SK-N-SH (cell line): ENCODE data around the gene UBAP1L. TPM values are rescaled to one million over a fixed set of nuclear protein-coding genes. Genes with fewer than 3 reads are reported as not detected.

Experiments
- CTCF ChIA-PET: fragments of 300-600, 350-600 bp; formaldehyde crosslinking; extraction: SDS; loops from one replicate; lab custom pipeline; 2021; lab: Yijun Ruan, JAX
- POLR2A ChIA-PET: fragments of 350-600 bp; sonication (Branson Sonifier 250); formaldehyde crosslinking; extraction: SDS; loops from one replicate; lab custom pipeline; 2020; ENCODE audit warnings: antibody characterized with exemption, inconsistent platforms; lab: Yijun Ruan, JAX
- DNase-seq: peaks from one replicate; pipeline ENCODE4 v3.0.0; 2012
- H2AFZ ChIP-seq: fragments of 200-600 bp; sonication (generic); 2 replicates; pipeline ENCODE4 v1.8.1; 2016; ENCODE audit warnings: antibody characterized with exemption, mild to moderate bottlenecking, low read depth
- H3F3A ChIP-seq: fragments of 200-600 bp; sonication (generic); replicated peaks from 2 replicates; pipeline ENCODE3; 2016; ENCODE audit warnings: antibody characterized with exemption, mild to moderate bottlenecking; ENCODE audit not compliant: insufficient read depth
- H3K27ac ChIP-seq, 2 experiments: fragments of 200-500 bp in 1 of 2; fragments of 200-600 bp in 1 of 2; sonication (Bioruptor generic) in 1 of 2; sonication (generic), shearing (Covaris generic) in 1 of 2; 2 replicates each; pipeline versions ENCODE4 v1.5.1 to v1.6.1; 2014 to 2016; ENCODE audit warnings: low read depth in 2 of 2, inconsistent platforms in 1 of 2, low read length in 1 of 2, mild to moderate bottlenecking in 1 of 2, mixed read lengths in 1 of 2
- H3K27me3 ChIP-seq: fragments of 200-600 bp; sonication (generic), shearing (Covaris generic); 2 replicates; pipeline ENCODE4 v1.6.1; 2016; ENCODE audit warnings: mixed run types; ENCODE audit not compliant: insufficient read depth
- H3K36me3 ChIP-seq, 2 experiments: fragments of 200-500 bp in 1 of 2; fragments of 200-600 bp in 1 of 2; sonication (Bioruptor generic) in 1 of 2; sonication (generic) in 1 of 2; replicated peaks in 1 of 2; 2 replicates each; pipeline versions ENCODE3 to v1.5.1; 2014 to 2016; ENCODE audit warnings: low read length in 1 of 2, mild to moderate bottlenecking in 1 of 2; ENCODE audit not compliant: insufficient read depth in 2 of 2, control insufficient read depth in 1 of 2
- H3K4me1 ChIP-seq, 2 experiments: fragments of 200-500 bp in 1 of 2; fragments of 200-600 bp in 1 of 2; sonication (Bioruptor generic) in 1 of 2; sonication (generic), shearing (Covaris generic) in 1 of 2; 2 replicates each; pipeline versions ENCODE4 v1.5.1 to v1.6.1; 2014 to 2016; ENCODE audit warnings: low read depth in 1 of 2, low read length in 1 of 2, mixed run types in 1 of 2; ENCODE audit not compliant: insufficient read depth in 2 of 2, control insufficient read depth in 1 of 2
- H3K4me2 ChIP-seq: fragments of 200-600 bp; sonication (generic), shearing (Covaris generic); 2 replicates; pipeline ENCODE4 v1.6.1; 2017; ENCODE audit warnings: mixed run types
- H3K4me3 ChIP-seq, 2 experiments: fragments of 200-500 bp in 1 of 2; fragments of 200-600 bp in 1 of 2; sonication (Bioruptor generic) in 1 of 2; sonication (generic), shearing (Covaris generic) in 1 of 2; 2 replicates each; pipeline versions ENCODE4 v1.5.1 to v1.8.1; 2014 to 2016; ENCODE audit warnings: low read depth in 2 of 2, inconsistent platforms in 1 of 2, low read length in 1 of 2, mild to moderate bottlenecking in 1 of 2, mixed read lengths in 1 of 2, moderate library complexity in 1 of 2
- H3K79me2 ChIP-seq: fragments of 200-600 bp; sonication (generic); 2 replicates; pipeline ENCODE4 v1.8.1; 2017; ENCODE audit warnings: mild to moderate bottlenecking; ENCODE audit not compliant: insufficient read depth
- H3K9ac ChIP-seq: fragments of 200-600 bp; sonication (generic); 2 replicates; pipeline ENCODE4 v1.6.1; 2017; ENCODE audit warnings: mixed run types
- H3K9me2 ChIP-seq: fragments of 200-600 bp; sonication (generic); 2 replicates; pipeline ENCODE4 v1.6.1; 2017; ENCODE audit warnings: mixed run types
- H3K9me3 ChIP-seq: fragments of 200-600 bp; sonication (generic); 2 replicates; pipeline ENCODE4 v1.6.1; 2017; ENCODE audit warnings: mixed run types, mild to moderate bottlenecking, moderate library complexity
- H4K20me1 ChIP-seq: fragments of 200-600 bp; sonication (generic); 2 replicates; pipeline ENCODE4 v1.6.1; 2017; ENCODE audit warnings: mild to moderate bottlenecking, mixed run types; ENCODE audit not compliant: insufficient read depth
- ELF1 ChIP-seq: IDR thresholded peaks from 2 replicates; pipeline ENCODE4 v1.4.0; 2012
- FOXM1 ChIP-seq: IDR thresholded peaks from 2 replicates; pipeline ENCODE4 v1.4.0; 2012; ENCODE audit warnings: low read depth, mild to moderate bottlenecking
- IRF3 ChIP-seq: fragments of 150-350 bp; IDR thresholded peaks from 2 replicates; pipeline ENCODE4 v1.6.1; 2016; ENCODE audit warnings: mild to moderate bottlenecking, low read depth, low read length
- MAX ChIP-seq: IDR thresholded peaks from 2 replicates; pipeline ENCODE4 v1.4.0; 2012; ENCODE audit warnings: low read depth
- MEF2A ChIP-seq: IDR thresholded peaks from 2 replicates; pipeline ENCODE4 v1.4.0; 2012; ENCODE audit warnings: low read depth, borderline replicate concordance
- NRF1 ChIP-seq: IDR thresholded peaks from 2 replicates; pipeline ENCODE4 v1.6.1; 2012; ENCODE audit warnings: low read depth, mild to moderate bottlenecking, low read length
- RCOR1 ChIP-seq: fragments of 150-350 bp; IDR thresholded peaks from 2 replicates; pipeline ENCODE4 v1.6.1; 2017; ENCODE audit warnings: antibody characterized with exemption, low read length
- SIN3A ChIP-seq: IDR thresholded peaks from 2 replicates; pipeline ENCODE4 v1.6.1; 2012; ENCODE audit warnings: low read depth, mild to moderate bottlenecking, low read length, moderate library complexity, borderline replicate concordance
- SMC3 ChIP-seq: IDR thresholded peaks from 2 replicates; pipeline ENCODE4 v1.6.1; 2012; ENCODE audit warnings: low read depth, low read length, improper control_type of control experiment
- TCF12 ChIP-seq: IDR thresholded peaks from 2 replicates; pipeline ENCODE4 v1.4.0; 2012
- TEAD4 ChIP-seq: IDR thresholded peaks from 2 replicates; pipeline ENCODE4 v1.4.0; 2012; ENCODE audit warnings: mild to moderate bottlenecking, borderline replicate concordance; ENCODE audit not compliant: insufficient read depth
- USF1 ChIP-seq: IDR thresholded peaks from 2 replicates; pipeline ENCODE4 v1.4.0; 2012; ENCODE audit warnings: low read depth, borderline replicate concordance
- USF2 ChIP-seq: fragments of 150-350 bp; IDR thresholded peaks from 2 replicates; pipeline ENCODE4 v1.6.1; 2017; ENCODE audit warnings: antibody characterized with exemption, low read length, low read depth, borderline replicate concordance
- YY1 ChIP-seq: IDR thresholded peaks from 2 replicates; pipeline ENCODE4 v1.4.0; 2012; ENCODE audit warnings: low read depth, mild to moderate bottlenecking
- ZBTB33 ChIP-seq: IDR thresholded peaks from 2 replicates; pipeline ENCODE4 v1.4.0; 2012; ENCODE audit warnings: low read depth, borderline replicate concordance
- WGBS: methylation state at CpG from one replicate; pipeline ENCODE4 v1.1.6; 2017; ENCODE audit warnings: low lambda C conversion rate; 5-methylcytosine and 5-hydroxymethylcytosine counted together
- polyA plus RNA-seq, 3 experiments: library from polyadenylated mRNA; depleted of rRNA; stranded (reverse); fragments of >200 nt; gene quantifications; 2 replicates each; pipeline ENCODE4 v1.2.3, GENCODE V29; 2012

UBAP1L gene
- polyA plus RNA-seq, 1 of the 3 experiments (the other 2 are of a cell fraction), result 1.8 TPM

GRCh38 chr15:65115542-65115941 is 542 bp upstream of the UBAP1L start (continued):
- TF ChIP-seq USF2 (no peak), TCF12 (no peak), RCOR1 (no peak), IRF3 (no peak)

- Histone ChIP-seq H4K20me1 (no peaks in the 10 kb centered on the region), H3K27ac (no peak overlapping the region; a peak in 1 of 4 replicates)
Measured at GRCh38 chr15:65110676-65111292, 4.2 kb downstream of the UBAP1L start.

GRCh38 chr15:65106011-65106590 is 8.9 kb downstream of the UBAP1L start:
- Histone ChIP-seq H3K27ac (no peak overlapping the region), H3K4me3 (no peak overlapping the region), H3K27me3 (no peaks in the 10 kb centered on the region), H3K9me2 (no peaks in the 10 kb centered on the region), H2AFZ (no peak overlapping the region), H3K9me3 (no peaks in the 10 kb centered on the region), H4K20me1 (no peaks in the 10 kb centered on the region), H3F3A (no peaks in the 10 kb centered on the region), H3K79me2 (no peaks in the 10 kb centered on the region), H3K4me2 (no peak overlapping the region), H3K4me1 (peaks cover 0 to 2% of the 10 kb centered on the region in 2 experiments; a peak in 1 of 4 replicates), H3K36me3 (peaks cover 12 to 33% of the 10 kb centered on the region in 2 experiments), H3K9ac (no peak overlapping the region)
- CTCF ChIA-PET, result interaction anchor here (0.7 to 1.9 kb wide), 2 partner anchors 51 to 375 kb away, joined by 3 to 7 read pairs; no protein-coding TSS in a partner anchor
- DNase-seq, result no peak
- POLR2A ChIA-PET, result no interaction called here
- WGBS, result 80% methylated on average over 2 of the region's 6 CpGs
- TF ChIP-seq TEAD4 (no peak), ZBTB33 (no peak), MEF2A (no peak), TCF12 (no peak), FOXM1 (no peak), MAX (no peak), NRF1 (no peak), SIN3A (no peak), USF1 (no peak), USF2 (no peak), YY1 (no peak), SMC3 (no peak)

More at GRCh38 chr15:65110676-65111292, 4.2 kb downstream of the UBAP1L start:
- peak; percentile 49 for DNase-seq
- Histone ChIP-seq H3K36me3 (peaks cover 18 to 49% of the 10 kb centered on the region in 2 experiments), H2AFZ (no peak overlapping the region), H3K4me3 (no peak overlapping the region), H3K9ac (no peak overlapping the region), H3F3A (peaks cover 4% of the 10 kb centered on the region), H3K4me1 (peaks cover 0 to 2% of the 10 kb centered on the region in 2 experiments; a peak in 1 of 4 replicates), H3K27me3 (no peaks in the 10 kb centered on the region), H3K79me2 (no peaks in the 10 kb centered on the region), H3K9me3 (no peaks in the 10 kb centered on the region), H3K4me2 (no peak overlapping the region), H3K9me2 (no peaks in the 10 kb centered on the region)
- 91% methylated on average over 3 of the region's 3 CpGs for WGBS
- ChIA-PET CTCF (interaction anchor here (1.1 to 1.9 kb wide), 4 partner anchors 9 to 56 kb away, joined by 3 to 9 read pairs (median 5); no protein-coding TSS in a partner anchor), POLR2A (no interaction called here)
- no peak for TF ChIP-seq USF1
- no peak for TF ChIP-seq ELF1
- TF ChIP-seq MEF2A, result no peak
